Caki2 (cell line): Measurements from ENCODE around the gene PLCB1. TPM values are rescaled to one million over a fixed set of nuclear protein-coding genes. Genes with fewer than 3 reads are reported as not detected.
A peak's percentile ranks its signal among the peaks of the same experiment; 100 is the strongest.
"Not testable (repeated sequence)": the region's sequence is repeated elsewhere in the genome, so short reads cannot be mapped to it uniquely, and the experiment has no call there.

Experiments used
- DNase-seq: peaks from one replicate; pipeline ENCODE4 v3.0.0-alpha.2; 2015; ENCODE audit warnings: low read depth
- in situ Hi-C: cut with HindIII; loops from 2 replicates; pipeline ENCODE4 v1.10.0; 2016; ENCODE audit warnings: low sequenced_read_pairs, low pct_unique_long_range_greater_than_20kb, mixed read lengths
- total RNA-seq: library from RNA; depleted of rRNA; stranded (reverse); fragments of >200 nt; shearing (Covaris generic); gene quantifications from 2 replicates; pipeline ENCODE4 v1.2.3, GENCODE V29; 2014; ENCODE audit warnings: low replicate concordance

The PLCB1 gene
- total RNA-seq, 1 experiment from 2014 or later: 2.4 TPM

GRCh38 chr20:8428988-8429387, 296.9 kb downstream of the PLCB1 start:
- no peak for DNase-seq
- in situ Hi-C loops: no loop called here

DNA sequence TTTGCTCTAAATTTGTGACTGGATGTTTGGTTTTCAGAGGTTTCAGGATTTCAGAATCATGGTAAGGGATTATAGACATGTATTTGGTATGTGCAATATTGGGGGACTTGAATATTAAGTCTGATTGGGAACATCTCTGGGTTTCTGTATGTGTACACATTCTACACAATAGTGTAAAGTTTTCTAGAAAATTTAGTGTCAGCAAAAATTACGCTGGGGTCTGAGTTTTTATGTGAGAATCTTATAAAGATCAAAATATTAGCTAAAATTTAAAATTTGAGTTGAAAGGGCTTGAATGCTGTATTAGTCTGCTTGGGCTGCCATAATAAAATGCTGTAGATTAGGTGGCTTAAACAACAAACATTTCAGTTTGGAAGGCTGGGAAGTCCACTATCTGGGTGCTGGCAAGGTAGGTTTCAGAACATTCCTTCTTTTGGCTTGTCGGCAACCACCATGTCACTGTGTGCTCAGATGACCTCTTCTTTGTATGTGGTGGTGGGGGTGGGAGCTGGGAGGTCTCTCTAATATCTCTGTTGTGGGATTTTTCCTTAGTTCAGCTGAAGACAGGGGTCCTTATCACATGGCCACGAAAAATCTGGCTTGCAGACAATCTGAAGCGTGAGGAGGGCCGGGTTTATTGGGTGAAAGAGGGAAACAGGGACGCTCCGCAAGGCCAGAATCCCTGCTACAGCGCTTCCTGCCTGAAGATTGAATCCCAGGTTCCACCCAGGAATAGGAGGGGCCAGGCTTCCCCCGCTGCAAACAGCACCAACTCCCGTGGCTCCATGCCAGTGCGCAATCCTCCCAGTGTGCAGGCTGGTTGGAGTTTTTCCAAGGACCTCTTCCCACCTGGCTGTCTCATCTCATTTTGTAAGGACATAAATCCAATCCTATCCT, 299.7 kb downstream of the PLCB1 start:
- no peak for DNase-seq
- in situ Hi-C loops: no loop called here

DNA sequence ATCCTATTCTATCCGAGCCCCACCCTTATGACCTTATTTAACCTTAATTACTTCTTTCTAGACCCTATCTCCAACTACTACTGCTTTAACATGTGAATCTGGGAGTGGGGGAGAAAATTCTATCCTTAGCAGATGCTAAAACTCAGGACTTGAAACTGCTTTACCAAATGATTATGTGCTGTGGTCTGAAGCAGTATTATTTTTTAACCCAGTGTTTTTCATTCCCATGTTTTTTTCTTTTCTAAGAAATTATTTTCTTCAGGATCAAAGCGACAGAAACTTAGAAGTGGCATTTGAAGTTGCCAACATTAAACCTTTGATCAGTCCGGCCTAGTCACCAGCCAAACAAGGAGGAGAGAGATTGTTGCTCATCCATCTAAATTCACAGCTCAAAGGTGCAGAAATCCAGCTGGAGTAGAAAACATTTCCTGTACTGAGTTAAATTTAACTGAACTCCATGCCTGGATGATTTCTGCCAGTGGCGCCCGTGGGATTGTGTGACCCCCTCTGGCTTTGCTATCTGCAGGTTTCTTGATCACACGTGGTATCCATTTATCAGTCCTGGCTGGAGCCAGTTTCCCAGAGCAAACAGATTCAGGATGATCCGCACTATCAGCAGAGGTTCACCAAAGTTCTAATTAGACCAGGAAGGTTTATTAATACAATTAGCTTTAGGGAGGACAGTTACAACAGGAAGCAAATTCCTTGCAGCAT, 300.5 kb downstream of the PLCB1 start:
- in situ Hi-C loops: no loop called here
- no peak for DNase-seq

- in situ Hi-C loops: no loop called here
- no peak for DNase-seq
Measured at GRCh38 chr20:8433291-8433690, 301.2 kb downstream of the PLCB1 start.

GRCh38 chr20:8434326-8434876, 302.3 kb downstream of the PLCB1 start:
- in situ Hi-C loops: no loop called here
- DNase-seq: no peak

- no peak for DNase-seq
- in situ Hi-C loops: no loop called here
Measured at GRCh38 chr20:8435285-8436035, 303.4 kb downstream of the PLCB1 start.

DNA sequence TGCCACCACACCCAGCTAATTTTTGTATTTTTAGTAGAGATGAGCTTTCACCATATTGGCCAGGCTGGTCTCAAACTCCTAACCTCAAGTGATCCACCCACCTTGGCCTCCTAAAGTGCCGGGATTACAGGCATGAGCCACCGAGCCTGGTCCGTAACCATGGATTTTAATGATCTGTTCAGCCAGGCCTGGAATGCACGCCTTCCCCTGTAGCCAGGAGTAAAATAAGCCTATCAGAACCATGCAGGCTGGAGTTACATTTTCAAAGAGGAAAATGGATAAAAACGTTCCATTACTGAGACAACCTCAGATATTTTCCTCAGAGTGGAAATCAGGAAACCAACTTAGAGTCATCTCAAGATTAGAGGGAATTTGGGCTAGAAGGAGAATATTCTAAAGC, 304.9 kb downstream of the PLCB1 start:
- DNase-seq, in situ Hi-C loops: not testable (repeated sequence)

GRCh38 chr20:8438748-8439147, 306.7 kb downstream of the PLCB1 start:
- in situ Hi-C loops: no loop called here
- DNase-seq: peak; percentile 4

GRCh38 chr20:8443464-8444072, 311.5 kb downstream of the PLCB1 start:
- no peak for DNase-seq
- in situ Hi-C loops: no loop called here

DNA sequence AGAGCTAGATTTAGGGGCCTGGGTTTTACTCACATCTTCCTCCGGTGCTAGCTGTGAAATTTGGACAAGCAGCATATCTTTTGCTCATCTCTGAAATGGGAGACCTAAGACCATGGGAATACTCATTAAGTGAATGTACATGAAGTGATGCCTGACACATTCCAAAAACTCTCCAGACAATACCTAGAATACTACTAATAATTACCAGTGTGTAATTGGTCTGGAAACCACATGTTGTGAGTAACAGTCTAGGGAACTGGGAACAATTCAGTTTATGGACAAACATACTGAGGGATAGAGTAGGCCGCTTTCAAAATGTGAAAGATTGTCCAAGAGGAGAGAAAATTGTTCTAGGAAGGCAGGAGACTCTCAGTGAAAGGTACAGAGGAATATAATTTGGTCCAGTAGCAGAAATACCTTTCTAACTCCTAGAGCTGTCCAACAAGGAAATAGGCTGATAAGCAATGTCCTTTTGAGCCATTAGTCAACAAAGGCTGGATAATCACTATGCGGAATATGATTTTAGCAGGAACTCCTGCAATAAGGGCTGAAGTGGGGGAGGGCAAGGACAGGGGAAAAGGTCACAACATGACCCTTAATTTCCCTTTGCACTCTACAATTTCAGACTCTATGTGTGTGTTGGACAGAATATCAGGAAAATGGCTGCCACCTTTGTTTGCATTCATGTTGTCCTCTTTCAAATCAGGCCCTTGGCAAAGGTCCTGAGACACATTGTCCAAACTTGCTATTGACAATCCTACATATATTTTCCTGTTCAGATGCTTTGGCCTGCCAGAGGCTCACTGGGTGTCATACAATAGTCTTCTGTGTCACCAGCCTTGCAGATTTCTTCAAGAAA, 315.4 kb downstream of the PLCB1 start:
- in situ Hi-C loops: no loop called here
- DNase-seq: no peak

DNA sequence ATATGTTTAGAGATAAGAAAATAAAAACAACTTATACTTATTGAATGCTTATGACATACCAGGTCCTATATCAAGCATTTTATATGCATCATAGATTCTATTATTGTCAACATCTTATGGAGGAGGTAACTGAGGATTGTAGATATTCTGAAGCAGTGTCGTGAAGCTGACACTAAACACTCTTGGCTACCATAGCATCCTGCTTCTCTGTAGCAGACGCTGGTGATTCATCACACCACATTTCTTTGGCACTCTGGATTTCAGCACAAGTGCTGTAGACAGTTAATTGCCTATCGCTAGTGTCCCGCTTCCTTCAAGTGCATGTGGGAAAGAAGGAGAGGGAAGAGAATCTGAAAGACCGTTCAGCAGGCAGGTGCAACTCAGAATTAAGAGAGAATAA, 317.1 kb downstream of the PLCB1 start:
- no peak for DNase-seq
- in situ Hi-C loops: no loop called here

DNA sequence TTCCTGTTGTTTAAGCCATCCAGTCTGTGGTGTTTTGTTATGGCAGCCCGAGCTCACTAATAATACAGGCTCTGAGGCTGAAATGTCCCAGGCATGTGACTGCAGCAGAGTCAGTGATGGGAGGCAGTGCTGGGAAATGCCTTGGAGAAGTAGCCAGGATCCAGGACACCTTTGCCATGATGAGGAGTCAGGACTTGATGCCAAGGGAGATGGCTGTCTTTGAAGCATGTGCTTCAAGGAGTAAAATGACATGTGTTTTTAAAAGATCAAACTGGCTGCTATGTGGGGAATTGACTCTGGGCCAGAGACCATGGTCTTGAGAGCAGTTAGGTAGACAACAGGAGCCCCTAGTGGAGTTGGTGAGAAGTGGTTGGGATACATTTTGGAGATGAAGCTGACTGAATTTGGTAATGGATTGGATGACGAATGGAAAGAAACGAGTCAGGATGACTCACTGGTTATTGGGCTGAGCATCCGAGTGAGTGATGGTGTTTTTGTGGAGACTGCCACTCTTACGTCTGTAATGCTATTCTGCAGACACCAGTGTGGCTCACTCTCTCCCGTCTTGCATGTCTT, 322.2 kb downstream of the PLCB1 start:
- peak; percentile 72 for DNase-seq
- in situ Hi-C loops: no loop called here

- in situ Hi-C loops: no loop called here
- DNase-seq: no peak
Measured at GRCh38 chr20:8456765-8457164, 324.7 kb downstream of the PLCB1 start.

DNA sequence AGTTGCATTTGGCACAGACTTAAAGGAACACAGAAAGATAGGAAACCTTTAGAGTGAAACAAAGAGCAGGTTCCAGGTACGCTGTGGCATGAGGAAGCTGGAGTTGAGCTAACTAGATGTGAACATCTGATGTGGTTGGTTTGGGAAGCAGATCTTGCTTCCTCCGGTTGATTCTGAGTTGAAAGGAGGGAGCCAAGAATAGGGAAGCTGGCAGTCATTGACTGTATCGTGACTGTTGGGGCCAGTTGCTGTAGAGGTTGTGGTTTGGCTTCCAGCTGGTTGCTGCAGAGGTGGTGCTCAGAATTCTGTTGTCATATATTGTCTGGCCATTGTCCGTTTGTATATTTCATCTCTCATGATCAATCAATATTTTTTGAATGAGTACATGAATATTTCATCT, 325.9 kb downstream of the PLCB1 start:
- in situ Hi-C loops: no loop called here
- DNase-seq: no peak

- in situ Hi-C loops: no loop called here
- DNase-seq: no peak
Measured at GRCh38 chr20:8461186-8461585, 329.1 kb downstream of the PLCB1 start.

DNA sequence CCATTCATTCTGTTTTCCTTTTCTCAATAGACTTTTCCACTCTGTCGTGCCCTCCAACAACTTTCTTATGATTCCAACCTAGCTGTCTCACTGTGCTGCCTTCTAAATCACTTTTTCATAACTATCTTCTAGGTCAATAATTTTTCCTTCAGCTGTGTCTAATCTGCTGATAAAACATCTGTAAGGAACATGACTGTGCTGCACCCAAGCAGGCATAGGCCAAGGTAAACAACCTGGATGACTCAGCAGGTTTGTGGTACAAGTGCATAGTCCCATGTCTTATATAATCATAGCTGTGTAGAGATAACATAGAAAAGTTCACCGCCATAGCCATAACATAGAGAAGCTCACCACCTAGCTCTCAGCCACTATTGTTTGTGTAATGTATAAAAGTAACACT, 332.3 kb downstream of the PLCB1 start:
- in situ Hi-C loops: no loop called here
- peak; percentile 33 for DNase-seq

GRCh38 chr20:8466781-8467180, 334.7 kb downstream of the PLCB1 start:
- in situ Hi-C loops, DNase-seq: not testable (repeated sequence)
